ENCODE data around the gene MCCC1. TPM values are rescaled to one million over a fixed set of nuclear protein-coding genes. Genes with fewer than 3 reads are reported as not detected.
"Not testable (repeated sequence)": the region's sequence is repeated elsewhere in the genome, so short reads cannot be mapped to it uniquely, and the experiment has no call there.

MCCC1 gene
- total RNA-seq = 102 TPM

GRCh38 chr3:183099026-183099837, at the start of gene MCCC1:
Gene MCCC1 (minus strand): TSS chr3:183099496. CDS start chr3:183099440, 56 bp downstream.
- DNase-seq (ENCODE audit: low spot score) = peak; percentile 99

- no peak for DNase-seq (ENCODE audit: low spot score)
These were observed 48.8 kb upstream of the MCCC1 start for GRCh38 chr3:183148056-183148455.

GRCh38 chr3:183144363-183144762, 45.1 kb upstream of the MCCC1 start:
- DNase-seq (ENCODE audit: low spot score) = no peak

DNA sequence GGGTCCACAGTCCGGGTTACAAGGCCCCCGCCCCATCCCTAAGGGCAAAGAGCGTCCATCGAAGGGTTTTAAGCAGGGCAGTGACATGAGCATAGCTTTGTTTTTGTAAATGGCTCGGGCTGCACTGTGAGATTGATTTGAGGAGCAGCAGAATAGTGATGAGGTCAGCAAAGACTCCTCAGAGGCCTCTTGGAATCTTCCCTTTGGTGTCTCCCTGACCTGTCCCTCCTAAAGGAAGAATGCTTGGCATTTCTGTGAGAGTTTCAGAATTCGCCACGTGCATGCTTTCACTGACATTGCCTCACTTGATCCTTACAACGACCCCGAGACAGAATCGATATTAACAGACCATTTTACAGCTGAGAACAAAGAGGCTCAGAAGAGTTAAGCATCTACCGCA, 42.9 kb upstream of the MCCC1 start:
- DNase-seq (ENCODE audit: low spot score) = no peak

GRCh38 chr3:183134844-183135243, 35.5 kb upstream of the MCCC1 start:
- no peak for DNase-seq (ENCODE audit: low spot score)

DNA sequence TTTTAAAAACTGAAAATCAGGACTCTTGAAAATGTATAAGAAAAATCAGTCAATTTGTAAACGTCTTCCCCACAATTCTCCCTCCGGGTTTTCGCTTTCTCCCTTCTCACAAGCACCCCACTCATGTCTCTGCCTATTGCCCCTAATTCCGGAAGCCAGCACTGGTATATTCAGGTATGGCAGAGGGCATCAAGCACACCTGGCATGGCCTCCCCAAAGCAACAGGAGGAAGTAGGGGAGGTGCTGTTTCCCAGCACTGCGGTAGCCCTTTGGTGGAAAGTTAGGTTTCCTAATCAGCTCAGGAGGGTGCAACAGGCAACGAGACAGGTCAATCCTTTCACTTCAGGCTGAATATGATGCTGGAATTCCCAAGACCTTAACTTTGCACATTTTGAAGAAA, 33.1 kb upstream of the MCCC1 start:
- no peak for DNase-seq (ENCODE audit: low spot score)

DNA sequence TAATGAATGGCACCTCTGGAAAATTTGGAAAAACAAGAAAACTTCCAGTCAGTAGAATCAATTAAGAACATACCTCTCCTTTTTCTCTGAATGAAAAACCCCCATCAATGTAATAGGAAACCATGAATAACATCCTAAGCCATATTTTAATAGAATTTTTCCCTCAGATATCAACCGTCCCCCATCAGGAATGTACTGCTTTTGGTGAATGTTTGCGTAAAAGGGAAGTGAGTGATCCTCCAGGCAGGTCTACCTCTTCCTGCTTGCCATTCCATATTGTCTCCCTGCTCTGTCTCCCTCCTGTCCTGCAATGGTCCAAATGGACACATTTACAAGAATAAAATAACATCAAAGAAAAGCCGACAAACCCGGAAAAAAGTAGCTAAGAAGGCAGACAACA, 32.4 kb upstream of the MCCC1 start:
- no peak for DNase-seq (ENCODE audit: low spot score)

DNA sequence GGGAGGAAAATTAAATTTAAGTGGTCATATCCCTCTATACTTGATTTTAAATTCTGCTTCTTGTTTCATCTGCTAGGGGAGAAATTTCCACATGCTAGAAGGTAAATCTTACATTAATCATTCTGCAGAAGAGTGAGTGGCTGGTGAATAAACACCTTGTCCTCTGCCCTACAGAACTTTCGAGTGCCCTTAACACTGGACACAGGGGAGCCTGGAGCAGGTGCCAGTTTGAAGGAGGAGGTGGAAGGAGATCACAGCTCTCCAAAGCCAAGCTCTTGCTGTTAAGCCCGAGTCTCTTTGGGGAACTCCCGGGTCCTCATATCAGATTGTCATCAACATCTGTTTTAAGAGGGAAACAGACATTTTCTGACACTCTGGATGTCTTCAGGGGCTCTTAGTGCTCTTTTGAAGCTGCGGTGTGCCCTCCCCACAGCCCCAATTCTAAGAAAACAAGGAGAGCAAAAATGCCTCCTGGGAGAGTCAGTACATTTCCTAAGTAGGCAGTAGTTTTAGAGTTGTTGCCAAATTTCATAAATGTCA, 32.0 kb upstream of the MCCC1 start:
- DNase-seq (ENCODE audit: low spot score) = no peak

- no peak for DNase-seq (ENCODE audit: low spot score)
These were observed 29.9 kb upstream of the MCCC1 start for GRCh38 chr3:183129243-183129642.

GRCh38 chr3:183128709-183129108, 29.4 kb upstream of the MCCC1 start:
- no peak for DNase-seq (ENCODE audit: low spot score)

GRCh38 chr3:183123891-183124290, 24.6 kb upstream of the MCCC1 start:
- DNase-seq (ENCODE audit: low spot score) = no peak

GRCh38 chr3:183122257-183122932, 23.1 kb upstream of the MCCC1 start:
- DNase-seq (ENCODE audit: low spot score) = no peak

- no peak for DNase-seq (ENCODE audit: low spot score)
These were observed 21.4 kb upstream of the MCCC1 start for GRCh38 chr3:183120538-183121215.

- DNase-seq (ENCODE audit: low spot score) = no peak
These were observed 17.8 kb upstream of the MCCC1 start for GRCh38 chr3:183117056-183117455.

- no peak for DNase-seq (ENCODE audit: low spot score)
These were observed 16.8 kb upstream of the MCCC1 start for GRCh38 chr3:183116025-183116614.

- no peak for DNase-seq (ENCODE audit: low spot score)
These were observed 15.3 kb upstream of the MCCC1 start for GRCh38 chr3:183114384-183115178.

GRCh38 chr3:183109847-183110246, 10.6 kb upstream of the MCCC1 start:
- not testable (repeated sequence) for DNase-seq (ENCODE audit: low spot score)

DNA sequence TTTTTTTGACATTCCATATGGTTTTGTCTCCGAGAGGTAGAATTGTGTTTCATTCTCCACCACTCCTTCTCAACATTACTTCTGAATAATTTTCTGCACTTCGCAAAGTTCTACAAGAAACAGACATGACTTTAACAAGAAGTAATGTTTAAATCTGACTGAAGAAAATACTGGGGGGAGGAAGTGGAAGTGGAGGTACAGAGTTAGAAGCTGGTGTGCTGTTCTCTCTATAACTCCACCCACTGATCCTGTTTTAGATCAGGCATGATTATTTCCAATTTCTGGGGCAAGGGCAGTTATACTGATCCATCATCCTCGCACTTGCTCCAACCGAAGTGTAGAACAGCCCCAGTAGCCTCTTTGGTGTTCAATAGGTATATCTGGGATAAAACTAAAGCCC, 9.2 kb upstream of the MCCC1 start:
- DNase-seq (ENCODE audit: low spot score) = no peak

- no peak for DNase-seq (ENCODE audit: low spot score)
These were observed 8.7 kb upstream of the MCCC1 start for GRCh38 chr3:183108001-183108449.

- DNase-seq (ENCODE audit: low spot score) = not testable (repeated sequence)
These were observed 8.1 kb upstream of the MCCC1 start for GRCh38 chr3:183107372-183107771.

GRCh38 chr3:183106635-183107034, 7.3 kb upstream of the MCCC1 start:
- DNase-seq (ENCODE audit: low spot score) = no peak
